Transverse colon (tissue), 4 donors: ENCODE measurements around the gene NTF3. TPM values are rescaled to one million over a fixed set of nuclear protein-coding genes. Genes with fewer than 3 reads are reported as not detected.

Source experiments
- DNase-seq: peaks from one replicate; pipeline ENCODE4 v3.0.0-alpha.2; 2019
- H3K27ac ChIP-seq, 4 donors: fragments of 200-600 bp; sonication (generic); 2 replicates each; pipeline ENCODE4 v1.5.1; 2016 to 2018; ENCODE audit warnings: inconsistent platforms in 4 of 4
- H3K27me3 ChIP-seq: fragments of 200-600 bp; sonication (generic); 2 replicates; pipeline ENCODE4 v1.5.1; 2017; ENCODE audit warnings: inconsistent platforms
- H3K36me3 ChIP-seq, 4 donors: fragments of 200-600 bp; sonication (generic); 2 replicates each; pipeline ENCODE4 v1.5.1; 2017 to 2019; ENCODE audit warnings: inconsistent platforms in 4 of 4
- H3K4me1 ChIP-seq, 4 donors: fragments of 200-600 bp; sonication (generic); 2 replicates each; pipeline ENCODE4 v1.5.1; 2017 to 2020; ENCODE audit warnings: inconsistent platforms in 4 of 4
- H3K4me3 ChIP-seq, 4 donors: fragments of 200-600 bp; sonication (generic); 1 replicate in 1 of 4; 2 replicates in 3 of 4; pipeline versions ENCODE4 v1.5.1 to v1.6.1; 2017 to 2019; ENCODE audit warnings: inconsistent platforms in 4 of 4
- H3K9me3 ChIP-seq, 2 donors: fragments of 200-600 bp; sonication (generic); 2 replicates each; pipeline ENCODE4 v1.5.1; 2017 to 2019; ENCODE audit warnings: inconsistent platforms in 2 of 2
- CTCF ChIP-seq, 5 experiments: fragments of 200-600 bp in 3 of 5; fragments of 450-650 bp in 2 of 5; sonication (generic) in 3 of 5; IDR thresholded peaks; 1 replicate in 2 of 5; 2 replicates in 3 of 5; pipeline ENCODE4 v1.5.1; 2016 to 2017; ENCODE audit warnings: antibody characterized with exemption in 5 of 5, inconsistent platforms in 3 of 5, mild to moderate bottlenecking in 2 of 5, moderate library complexity in 1 of 5
- EP300 ChIP-seq: sonication (generic); formaldehyde crosslinking; IDR thresholded peaks from one replicate; pipeline ENCODE4 v1.6.1; 2017; ENCODE audit warnings: antibody characterized with exemption, low read depth
- POLR2A ChIP-seq: fragments of 450-650 bp; IDR thresholded peaks from one replicate; pipeline ENCODE4 v1.6.1; 2016; ENCODE audit warnings: antibody characterized with exemption, mild to moderate bottlenecking, moderate library complexity
- POLR2AphosphoS5 ChIP-seq, 3 donors: sonication (generic); formaldehyde crosslinking; IDR thresholded peaks; one replicate each; pipeline ENCODE4 v1.6.1; 2016; ENCODE audit warnings: antibody characterized with exemption in 3 of 3
- WGBS, 2 donors: methylation state at CpG; one replicate each; pipeline ENCODE4 v1.1.5; 2018; ENCODE audit warnings: low coverage in 1 of 2; 5-methylcytosine and 5-hydroxymethylcytosine counted together
- in situ Hi-C, 4 donors: fragments of 200-750 bp; cut with MboI; loops; one replicate each; pipeline versions ENCODE4 v1.15.0 to v1.15.1; 2017; ENCODE audit warnings: low sequenced_read_pairs in 3 of 4, low pct_ligation_motif_present in 1 of 4, low pct_unique_long_range_greater_than_20kb in 1 of 4
- intact Hi-C: fragments of 100-400 bp; cut with DNase I; formaldehyde crosslinking; loops from one replicate; pipeline ENCODE4 v1.15.1; 2023; ENCODE audit warnings: low total_unique reads
- total RNA-seq, 4 donors: library from RNA; depleted of rRNA; stranded (reverse); fragments of >200 nt; gene quantifications; one replicate each; pipeline ENCODE4 v1.1.0, GENCODE V29; 2016

Gene NTF3
- total RNA-seq, 4 donors from 2014 or later: 0.68 TPM; not detected in 3

DNA sequence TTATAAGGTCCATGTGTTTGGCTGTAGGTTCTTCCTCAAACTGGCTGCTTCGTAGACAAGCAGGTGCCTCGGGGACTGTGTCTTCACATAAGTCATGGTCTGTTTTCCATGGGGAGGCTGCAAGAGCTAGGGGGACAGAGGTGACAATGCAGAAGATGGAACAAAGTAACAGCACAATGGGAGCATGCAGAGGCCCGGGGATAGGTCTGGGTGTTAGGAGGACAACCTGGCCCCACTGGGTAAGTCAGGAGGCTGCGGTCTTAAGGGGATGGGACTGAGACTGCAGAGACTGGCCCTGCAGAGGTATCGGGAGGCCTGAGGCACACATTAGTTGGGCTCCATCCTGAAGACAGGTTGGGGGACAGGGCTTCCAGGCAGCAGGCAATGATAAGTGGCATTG lies 88.9 kb downstream of the NTF3 start:
- in situ Hi-C loops (no loop called here), intact Hi-C loops (no loop called here)
- no peak for DNase-seq
- no peaks in the 10 kb centered on the region for H3K9me3 ChIP-seq
- H3K36me3 ChIP-seq: no peaks in the 10 kb centered on the region
- TF ChIP-seq POLR2A (no peak), EP300 (no peak), POLR2AphosphoS5 (IDR thresholded peaks at IDR 0.05) (no peak), CTCF (IDR thresholded peaks at IDR 0.05) (no peak)
- H3K4me3 ChIP-seq: no peak overlapping the region
- no peak overlapping the region for H3K27ac ChIP-seq
- no peaks in the 10 kb centered on the region for H3K27me3 ChIP-seq
- no peaks in the 10 kb centered on the region for H3K4me1 ChIP-seq
- WGBS, 2 donors: 81 to 100% methylated on average over 1 to 5 of the region's 5 CpGs

DNA sequence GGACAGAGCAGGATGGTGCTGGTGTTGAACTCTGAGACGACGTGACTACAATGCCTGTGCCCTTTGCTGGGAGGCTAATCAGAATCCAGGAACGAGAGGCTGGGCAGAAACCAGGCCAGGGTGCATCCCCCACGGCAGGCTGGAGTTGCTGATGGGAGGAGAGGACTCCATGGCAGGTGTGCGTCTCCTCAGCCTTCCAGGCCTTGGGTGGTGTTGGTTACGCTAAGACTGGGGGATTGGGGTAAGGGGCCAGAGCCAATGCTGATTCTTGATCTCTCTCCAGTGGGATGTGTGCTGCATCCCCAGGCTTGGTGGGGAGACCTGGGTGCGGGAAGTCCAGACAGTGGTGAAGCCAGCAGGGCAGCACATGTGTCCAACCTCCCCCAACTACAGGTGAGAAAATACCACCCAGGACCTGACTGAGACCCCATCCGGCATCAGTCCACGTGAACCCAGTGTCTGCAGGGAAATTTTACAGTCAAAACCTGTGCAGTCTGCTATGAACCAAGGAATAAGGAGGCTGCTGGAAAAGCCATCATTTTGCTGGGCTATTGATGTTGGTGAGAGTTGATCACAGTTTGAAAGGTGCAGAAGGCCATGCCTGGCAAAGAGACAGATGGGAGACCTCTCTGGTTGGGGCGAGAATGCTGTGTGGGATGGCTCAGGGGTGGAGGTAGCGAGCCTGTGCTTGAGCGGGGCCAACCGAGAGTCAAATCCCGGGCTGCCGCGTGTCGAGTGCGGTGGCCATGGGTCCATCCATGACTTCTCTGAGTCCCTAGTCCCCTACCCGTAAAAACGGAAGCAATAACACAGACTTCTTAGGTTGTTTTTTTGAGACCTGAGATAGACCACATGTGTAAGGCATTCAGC lies 89.8 kb downstream of the NTF3 start:
- no peak overlapping the region for H3K27ac ChIP-seq
- H3K36me3 ChIP-seq: no peaks in the 10 kb centered on the region
- WGBS, 2 donors: 91 to 96% methylated on average over 8 to 20 of the region's 20 CpGs
- in situ Hi-C loops (no loop called here), intact Hi-C loops (no loop called here)
- TF ChIP-seq POLR2A (no peak), CTCF (IDR thresholded peaks at IDR 0.05) (no peak), EP300 (no peak), POLR2AphosphoS5 (IDR thresholded peaks at IDR 0.05) (no peak)
- H3K9me3 ChIP-seq: no peaks in the 10 kb centered on the region
- no peak overlapping the region for H3K4me3 ChIP-seq
- DNase-seq: no peak
- H3K4me1 ChIP-seq: no peaks in the 10 kb centered on the region
- no peaks in the 10 kb centered on the region for H3K27me3 ChIP-seq

DNA sequence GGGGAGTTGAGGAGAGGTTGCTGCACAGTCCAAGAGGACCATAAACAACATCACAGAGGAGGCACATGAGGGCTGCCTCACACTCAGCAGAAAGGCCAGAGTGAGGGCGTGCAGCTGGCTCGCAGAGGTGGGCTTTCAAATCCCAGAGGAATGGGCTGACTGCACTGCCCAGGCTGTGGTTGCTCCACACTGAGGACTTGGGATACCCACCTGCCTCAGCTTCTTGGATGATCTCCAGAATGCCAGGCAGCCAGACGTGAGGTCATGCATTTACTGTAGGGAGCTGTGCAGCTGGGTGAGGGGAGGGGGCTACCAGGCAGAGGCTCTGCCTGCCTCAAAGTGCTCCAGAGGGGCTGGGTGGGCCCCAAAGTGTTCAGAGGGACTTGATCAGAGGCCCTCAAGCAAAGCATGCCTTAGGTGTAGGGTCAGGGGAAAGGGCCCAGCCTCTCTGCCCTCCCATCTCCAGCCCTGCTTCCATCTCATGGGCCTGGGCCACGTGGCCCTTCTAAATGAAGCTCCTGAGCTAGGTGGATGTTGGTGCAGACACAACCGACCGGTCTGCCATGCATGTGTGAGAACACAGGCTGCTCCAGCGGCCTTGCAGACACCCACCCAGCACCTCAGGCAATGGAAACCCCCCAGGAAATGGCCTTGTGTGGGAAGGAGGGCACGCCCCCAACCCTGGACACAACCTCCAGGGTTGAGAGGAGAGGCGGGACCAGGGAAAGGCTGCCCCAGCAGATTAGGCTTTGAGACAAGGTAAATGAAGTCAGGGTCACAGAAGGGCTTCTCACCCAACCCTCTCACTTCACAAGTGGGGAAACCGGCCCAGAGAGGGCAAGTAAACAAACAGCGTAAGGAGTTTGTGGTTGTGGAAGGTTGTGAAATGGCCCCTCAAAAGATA lies 90.8 kb downstream of the NTF3 start:
- no peak for DNase-seq
- H3K4me1 ChIP-seq: no peaks in the 10 kb centered on the region
- no peaks in the 10 kb centered on the region for H3K9me3 ChIP-seq
- 78 to 88% methylated on average over 3 to 11 of the region's 11 CpGs for WGBS, 2 donors
- H3K36me3 ChIP-seq: no peaks in the 10 kb centered on the region
- H3K27ac ChIP-seq: no peak overlapping the region
- TF ChIP-seq POLR2AphosphoS5 (IDR thresholded peaks at IDR 0.05) (no peak), CTCF (IDR thresholded peaks at IDR 0.05) (no peak), EP300 (no peak), POLR2A (no peak)
- no peak overlapping the region for H3K4me3 ChIP-seq
- in situ Hi-C loops (no loop called here), intact Hi-C loops (no loop called here)
- H3K27me3 ChIP-seq: no peaks in the 10 kb centered on the region
